Measurements from ENCODE around the gene TSPAN3.

GRCh38 chr15:77085297-77085696, 14.4 kb upstream of the TSPAN3 start:
- TF ChIP-seq POLR2A (IDR thresholded peaks at IDR 0.05), result no peak
- no peak for TF ChIP-seq CTCF (IDR thresholded peaks at IDR 0.05)
